ENCODE results near the gene RASGRP1.

The RASGRP1 gene

DNA sequence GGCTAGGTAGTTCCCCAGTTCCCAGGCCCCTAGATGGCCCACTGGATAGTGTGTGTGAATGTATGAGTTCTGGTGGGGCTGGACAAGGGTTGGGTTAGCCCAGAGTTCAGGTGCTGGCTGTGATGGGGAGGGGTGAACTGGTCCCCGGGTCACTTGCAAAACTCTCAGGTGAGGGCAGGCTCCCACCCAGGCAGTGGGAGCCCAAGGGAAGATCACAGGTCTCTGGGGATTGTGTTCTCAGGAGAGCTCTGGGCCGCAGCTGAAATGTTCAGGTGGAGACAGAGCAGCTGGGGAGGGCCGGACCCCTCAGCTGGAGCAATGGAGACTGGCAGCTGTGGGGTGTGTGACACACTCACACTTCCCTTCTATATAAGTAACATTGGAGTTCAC lies 123.5 kb downstream of the RASGRP1 start:
- DNase-seq, result no peak

DNA sequence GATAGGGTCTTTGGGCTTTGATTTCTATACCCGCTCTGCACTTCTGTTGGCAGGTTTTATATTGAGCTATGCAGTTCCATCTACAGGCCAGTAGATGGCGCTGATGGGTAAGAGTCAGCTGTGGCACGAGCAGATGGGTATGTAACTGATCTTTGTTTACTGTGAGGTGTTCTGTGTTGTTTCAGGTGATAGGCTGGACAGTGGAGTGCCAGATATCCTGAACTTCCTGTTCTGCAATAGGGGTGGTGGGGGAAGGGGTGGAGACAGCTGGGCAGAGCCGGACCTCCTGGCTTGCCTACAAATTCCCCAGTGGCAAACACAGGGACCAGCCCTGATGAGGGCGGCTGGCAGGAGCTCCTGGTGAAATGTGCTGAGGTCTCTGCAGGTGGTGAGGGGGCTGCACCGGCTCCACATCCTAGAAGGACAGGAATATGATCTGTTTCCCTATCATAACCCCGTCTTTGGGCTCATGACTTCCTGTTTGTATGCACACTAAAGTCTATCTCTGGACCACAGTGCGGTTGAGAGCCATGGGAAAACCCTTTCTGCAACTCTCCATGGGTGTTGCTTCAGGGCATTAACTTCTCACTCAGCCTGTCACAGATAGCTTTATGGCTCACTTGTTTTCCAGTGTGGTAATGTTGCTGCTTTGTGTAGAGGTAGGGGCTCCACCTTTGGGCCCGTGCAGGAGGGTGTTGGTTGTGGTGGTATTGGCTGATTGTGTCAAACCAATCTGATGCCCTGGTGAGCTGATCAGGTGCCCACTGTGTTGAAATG lies 124.1 kb downstream of the RASGRP1 start:
- peak; percentile 65 for DNase-seq
